ENCODE data around the gene ALDH1A1.

DNA sequence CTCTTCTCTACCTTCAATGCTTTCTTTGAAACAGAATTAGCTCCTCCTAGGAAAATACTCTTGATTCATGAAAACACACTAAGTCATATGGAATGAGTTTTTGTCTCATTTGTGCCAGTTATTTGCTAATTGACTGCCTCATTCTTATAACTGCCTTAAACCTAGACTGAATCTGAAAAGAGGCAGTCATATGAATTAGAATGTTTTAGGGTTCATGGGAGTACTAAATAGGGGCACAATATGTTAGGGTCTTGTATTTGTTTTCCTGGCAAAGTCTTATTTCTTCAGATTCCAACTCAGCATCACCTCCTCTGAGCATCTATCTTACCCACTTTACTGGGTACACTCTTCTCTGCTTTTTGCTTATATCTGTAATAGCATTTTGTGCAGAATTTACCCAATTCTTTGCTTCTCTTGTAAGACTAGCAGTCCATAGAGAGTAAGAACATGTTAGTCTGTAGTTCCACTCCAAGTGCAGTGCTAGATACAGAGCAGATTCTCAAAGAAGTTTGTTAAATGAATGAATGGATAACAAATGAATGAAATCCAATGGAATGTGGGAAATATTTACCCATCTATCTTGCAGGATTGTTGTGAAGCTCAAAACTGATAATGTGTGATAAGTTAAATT is 43.9 kb upstream of the ALDH1A1 start:
- TF ChIP-seq, protein P1, sequence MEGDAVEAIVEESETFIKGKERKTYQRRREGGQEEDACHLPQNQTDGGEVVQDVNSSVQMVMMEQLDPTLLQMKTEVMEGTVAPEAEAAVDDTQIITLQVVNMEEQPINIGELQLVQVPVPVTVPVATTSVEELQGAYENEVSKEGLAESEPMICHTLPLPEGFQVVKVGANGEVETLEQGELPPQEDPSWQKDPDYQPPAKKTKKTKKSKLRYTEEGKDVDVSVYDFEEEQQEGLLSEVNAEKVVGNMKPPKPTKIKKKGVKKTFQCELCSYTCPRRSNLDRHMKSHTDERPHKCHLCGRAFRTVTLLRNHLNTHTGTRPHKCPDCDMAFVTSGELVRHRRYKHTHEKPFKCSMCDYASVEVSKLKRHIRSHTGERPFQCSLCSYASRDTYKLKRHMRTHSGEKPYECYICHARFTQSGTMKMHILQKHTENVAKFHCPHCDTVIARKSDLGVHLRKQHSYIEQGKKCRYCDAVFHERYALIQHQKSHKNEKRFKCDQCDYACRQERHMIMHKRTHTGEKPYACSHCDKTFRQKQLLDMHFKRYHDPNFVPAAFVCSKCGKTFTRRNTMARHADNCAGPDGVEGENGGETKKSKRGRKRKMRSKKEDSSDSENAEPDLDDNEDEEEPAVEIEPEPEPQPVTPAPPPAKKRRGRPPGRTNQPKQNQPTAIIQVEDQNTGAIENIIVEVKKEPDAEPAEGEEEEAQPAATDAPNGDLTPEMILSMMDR (IDR thresholded peaks at IDR 0.05), result no peak
- no peak for TF ChIP-seq POLR2A (IDR thresholded peaks at IDR 0.05)

All from Peyer's patch (tissue), 4 donors.